Right atrium auricular region (tissue), 2 donors: ENCODE measurements around the gene TMEM163. TPM values are rescaled to one million over a fixed set of nuclear protein-coding genes. Genes with fewer than 3 reads are reported as not detected.
A peak's percentile ranks its signal among the peaks of the same experiment; 100 is the strongest.

Experiments
- DNase-seq: peaks from one replicate; pipeline ENCODE4 v3.0.0-alpha.2; 2019; ENCODE audit warnings: low spot score
- H3K27ac ChIP-seq, 2 donors: fragments of 200-600 bp; sonication (generic); 1 replicate in 1 of 2; 2 replicates in 1 of 2; pipeline ENCODE4 v1.5.1; 2016 to 2019
- H3K27me3 ChIP-seq, 2 donors: fragments of 200-600 bp; sonication (generic); one replicate each; pipeline versions ENCODE4 v1.5.1 to v1.6.0; 2017 to 2019
- H3K36me3 ChIP-seq: fragments of 200-600 bp; sonication (generic); one replicate; pipeline ENCODE4 v1.5.1; 2016
- H3K4me1 ChIP-seq, 2 donors: fragments of 200-600 bp; sonication (generic); one replicate each; pipeline versions ENCODE4 v1.5.1 to v1.6.0; 2017 to 2019
- H3K4me3 ChIP-seq, 2 donors: fragments of 200-600 bp; sonication (generic); 1 replicate in 1 of 2; 2 replicates in 1 of 2; pipeline ENCODE4 v1.5.1; 2017 to 2019; ENCODE audit warnings: mild to moderate bottlenecking in 1 of 2, moderate library complexity in 1 of 2
- H3K9me3 ChIP-seq, 2 donors: fragments of 200-600 bp; sonication (generic); one replicate each; pipeline ENCODE4 v1.5.1; 2019
- CTCF ChIP-seq, 2 donors: fragments of 200-600 bp; sonication (generic); IDR thresholded peaks; one replicate each; pipeline ENCODE4 v1.5.1; 2019; ENCODE audit warnings: antibody characterized with exemption in 2 of 2
- total RNA-seq, 2 donors: library from RNA; depleted of rRNA; stranded (reverse); fragments of >200 nt; gene quantifications; one replicate each; pipeline ENCODE4 v1.1.0, GENCODE V29; 2016

Gene TMEM163
- total RNA-seq, 2 donors from 2014 or later: 3.1 to 8.9 TPM

GRCh38 chr2:134435505-134435904, 283.3 kb downstream of the TMEM163 start:
- Histone ChIP-seq H3K27me3 (no peaks in the 10 kb centered on the region), H3K9me3 (no peaks in the 10 kb centered on the region), H3K36me3 (peaks cover 38% of the 10 kb centered on the region), H3K4me3 (no peak overlapping the region), H3K27ac (no peak overlapping the region), H3K4me1 (peaks cover 0 to 6% of the 10 kb centered on the region in 2 donors)
- TF ChIP-seq CTCF (IDR thresholded peaks at IDR 0.05): no peak
- no peak for DNase-seq

- no peak for DNase-seq
- H3K27me3 ChIP-seq: no peaks in the 10 kb centered on the region
- no peak overlapping the region for H3K4me3 ChIP-seq
- H3K9me3 ChIP-seq: no peaks in the 10 kb centered on the region
- TF ChIP-seq CTCF (IDR thresholded peaks at IDR 0.05): no peak
- peaks cover 48% of the 10 kb centered on the region for H3K36me3 ChIP-seq
- peaks cover 0 to 3% of the 10 kb centered on the region in 2 donors for H3K4me1 ChIP-seq
- peak overlapping the region in 1 of 2 donors; percentile 4 for H3K27ac ChIP-seq
Measured at GRCh38 chr2:134433979-134434378, 284.8 kb downstream of the TMEM163 start.

GRCh38 chr2:134433469-134433868, 285.3 kb downstream of the TMEM163 start:
- Histone ChIP-seq H3K27ac (peak overlapping the region; percentile 4 to 6), H3K4me3 (no peak overlapping the region), H3K9me3 (no peaks in the 10 kb centered on the region), H3K4me1 (peaks cover 0 to 3% of the 10 kb centered on the region in 2 donors), H3K36me3 (peaks cover 52% of the 10 kb centered on the region), H3K27me3 (no peaks in the 10 kb centered on the region)
- no peak for TF ChIP-seq CTCF (IDR thresholded peaks at IDR 0.05)
- DNase-seq: no peak

GRCh38 chr2:134432435-134432883, 286.3 kb downstream of the TMEM163 start:
- Histone ChIP-seq H3K9me3 (no peaks in the 10 kb centered on the region), H3K4me1 (peaks cover 0 to 3% of the 10 kb centered on the region in 2 donors), H3K27me3 (no peaks in the 10 kb centered on the region), H3K36me3 (peaks cover 58% of the 10 kb centered on the region), H3K27ac (peak overlapping the region in 1 of 2 donors; percentile 14), H3K4me3 (no peak overlapping the region)
- TF ChIP-seq CTCF (IDR thresholded peaks at IDR 0.05): no peak
- DNase-seq: no peak

GRCh38 chr2:134431838-134432434, 286.9 kb downstream of the TMEM163 start:
- peaks cover 0 to 3% of the 10 kb centered on the region in 2 donors for H3K4me1 ChIP-seq
- no peak overlapping the region for H3K4me3 ChIP-seq
- no peak for DNase-seq
- H3K27me3 ChIP-seq: no peaks in the 10 kb centered on the region
- no peak for TF ChIP-seq CTCF (IDR thresholded peaks at IDR 0.05)
- peak overlapping the region in 1 of 2 donors; percentile 14 for H3K27ac ChIP-seq
- no peaks in the 10 kb centered on the region for H3K9me3 ChIP-seq
- peaks cover 58% of the 10 kb centered on the region for H3K36me3 ChIP-seq

GRCh38 chr2:134429886-134430285, 288.9 kb downstream of the TMEM163 start:
- DNase-seq: no peak
- Histone ChIP-seq H3K4me1 (peaks cover 0 to 3% of the 10 kb centered on the region in 2 donors), H3K27ac (no peak overlapping the region), H3K27me3 (no peaks in the 10 kb centered on the region), H3K9me3 (no peaks in the 10 kb centered on the region), H3K36me3 (peaks cover 45% of the 10 kb centered on the region), H3K4me3 (no peak overlapping the region)
- TF ChIP-seq CTCF (IDR thresholded peaks at IDR 0.05): no peak
